NCI-H2029 treated with DMSO at 0.1 percent for 48 hours (cell line): ENCODE results near the gene CALCB.
"Not testable (repeated sequence)": the region's sequence is repeated elsewhere in the genome, so short reads cannot be mapped to it uniquely, and the experiment has no call there.

Source experiments
- DNase-seq: peaks from one replicate; lab custom pipeline; 2025; lab: John Stamatoyannopoulos, UW

Gene CALCB

GRCh38 chr11:15073361-15074205 lies at the start of gene CALCB:
Gene CALCB, plus strand, starts transcription at chr11:15073593. Its CDS starts 1,126 bp downstream, at chr11:15074719.
- DNase-seq = peak; percentile 17

- DNase-seq = no peak
Measured at GRCh38 chr11:15027011-15027410, 46.4 kb upstream of the CALCB start.

DNA sequence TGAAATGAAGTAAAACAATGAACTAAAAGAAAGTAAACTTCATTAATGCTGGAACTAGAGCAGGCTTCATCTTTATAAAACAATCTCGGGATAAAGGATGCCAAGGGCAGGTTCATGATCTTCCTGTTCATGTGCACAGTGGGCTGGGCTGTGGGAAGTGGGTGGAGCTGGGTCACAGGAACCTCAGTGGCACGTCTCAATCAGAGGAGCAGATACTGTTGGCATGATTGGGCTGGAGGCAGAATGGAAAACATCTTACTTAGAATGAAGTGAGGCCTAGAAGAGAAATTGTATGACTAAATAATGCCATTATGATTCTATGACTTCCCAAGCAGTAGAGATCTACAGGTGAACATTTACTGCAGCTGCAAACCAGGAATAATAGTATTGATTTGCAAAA lies 45.4 kb upstream of the CALCB start:
- DNase-seq = no peak

GRCh38 chr11:15028379-15028778 lies 45.0 kb upstream of the CALCB start:
- no peak for DNase-seq

- DNase-seq = not testable (repeated sequence)
Measured at GRCh38 chr11:15031945-15032344, 41.4 kb upstream of the CALCB start.

DNA sequence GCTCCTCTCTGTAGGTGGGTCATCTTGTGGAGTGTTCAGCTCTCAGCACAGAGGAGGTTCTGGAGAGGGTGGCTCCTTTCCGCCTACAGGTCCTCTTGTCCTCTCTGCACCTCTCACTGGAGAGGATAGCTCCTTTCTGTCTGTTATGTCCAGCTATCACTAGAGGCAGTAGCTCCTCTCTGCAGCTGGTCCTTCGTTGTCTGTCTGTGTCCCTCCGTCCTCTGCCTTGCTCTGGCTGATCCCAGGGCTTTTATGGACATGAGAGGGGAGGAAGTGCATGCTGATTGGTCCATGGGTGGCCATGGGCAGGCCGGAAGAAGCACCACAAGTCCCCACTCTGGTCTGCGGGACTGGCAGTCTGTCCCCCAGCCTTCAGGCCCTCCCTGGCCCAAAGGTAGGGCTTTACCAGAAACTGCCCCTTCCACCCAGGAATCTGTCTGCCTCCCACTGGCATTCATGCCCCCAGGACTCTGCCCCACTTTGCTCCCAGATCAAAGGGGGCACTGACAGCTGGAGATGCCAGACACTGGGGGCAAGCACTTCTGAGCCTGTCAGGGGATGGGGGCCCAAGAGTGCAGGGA lies 38.6 kb upstream of the CALCB start:
- DNase-seq = no peak

DNA sequence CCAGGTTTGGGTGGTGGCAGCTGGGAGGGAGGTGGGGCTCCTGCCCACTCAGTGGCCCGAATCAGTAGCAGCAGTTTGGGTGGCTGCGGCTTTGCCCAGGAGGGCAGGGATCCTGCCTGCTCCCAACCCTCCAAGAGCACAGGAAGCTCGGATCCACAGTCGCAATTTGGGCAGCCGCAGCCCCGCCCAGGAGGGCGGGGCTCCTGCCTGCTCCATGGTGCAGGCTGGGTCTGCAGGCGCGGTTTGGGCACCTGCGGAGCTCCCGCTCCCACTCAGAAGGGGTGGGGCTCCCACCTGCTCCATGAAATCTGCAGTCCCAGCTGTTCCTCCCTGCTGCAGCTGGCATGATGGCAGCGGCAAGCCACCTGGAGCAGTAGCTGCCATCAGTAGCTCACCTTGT lies 38.1 kb upstream of the CALCB start:
- peak; percentile 11 for DNase-seq

DNA sequence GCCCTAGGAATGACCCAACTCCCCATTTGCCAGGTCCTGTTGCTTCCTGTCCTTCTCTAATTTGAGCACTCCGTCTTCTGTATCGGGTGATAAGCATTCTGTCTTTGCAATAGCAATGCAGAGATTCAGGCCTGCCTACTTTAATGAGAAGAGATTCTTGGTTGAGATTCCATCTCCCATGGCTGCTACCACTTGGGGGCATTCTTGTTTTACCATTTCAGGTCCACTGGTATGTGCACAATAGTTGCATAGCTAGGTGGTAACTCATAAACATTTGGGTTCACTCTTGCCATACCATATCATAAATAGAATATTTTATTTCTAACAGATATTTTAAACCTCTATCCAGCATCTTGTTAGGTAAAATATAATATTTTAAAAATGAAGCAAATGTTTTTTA lies 34.4 kb upstream of the CALCB start:
- no peak for DNase-seq

- DNase-seq = no peak
Measured at GRCh38 chr11:15045209-15045608, 28.2 kb upstream of the CALCB start.

- DNase-seq = no peak
Measured at GRCh38 chr11:15045891-15046290, 27.5 kb upstream of the CALCB start.

- DNase-seq = not testable (repeated sequence)
Measured at GRCh38 chr11:15046673-15047072, 26.7 kb upstream of the CALCB start.

DNA sequence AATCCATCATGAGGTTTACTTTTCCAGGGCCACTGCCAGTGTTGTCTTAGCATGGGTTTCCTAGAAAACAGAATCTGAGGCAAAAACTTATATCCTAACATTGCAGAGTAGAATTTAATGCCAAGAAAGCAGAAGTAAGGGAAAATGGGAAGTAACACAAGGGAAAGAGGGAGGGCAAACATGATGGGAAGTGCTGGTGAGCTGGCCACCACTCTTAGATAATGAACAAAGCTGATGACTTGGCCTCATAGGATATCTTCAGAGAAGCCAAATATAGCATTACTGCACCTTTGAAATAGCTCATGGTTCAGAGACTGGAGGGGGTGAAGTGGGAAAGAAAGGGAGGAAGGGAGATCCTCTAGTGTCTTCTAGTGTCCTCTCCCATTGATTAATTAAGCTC lies 24.8 kb upstream of the CALCB start:
- DNase-seq = no peak

GRCh38 chr11:15053191-15053685 lies 20.2 kb upstream of the CALCB start:
- peak; percentile 65 for DNase-seq

GRCh38 chr11:15055620-15056356 lies 17.6 kb upstream of the CALCB start:
- DNase-seq = peak; percentile 45

GRCh38 chr11:15057329-15057728 lies 16.1 kb upstream of the CALCB start:
- DNase-seq = no peak

GRCh38 chr11:15059132-15059915 lies 14.1 kb upstream of the CALCB start:
- no peak for DNase-seq

- no peak for DNase-seq
Measured at GRCh38 chr11:15062599-15062998, 10.8 kb upstream of the CALCB start.

DNA sequence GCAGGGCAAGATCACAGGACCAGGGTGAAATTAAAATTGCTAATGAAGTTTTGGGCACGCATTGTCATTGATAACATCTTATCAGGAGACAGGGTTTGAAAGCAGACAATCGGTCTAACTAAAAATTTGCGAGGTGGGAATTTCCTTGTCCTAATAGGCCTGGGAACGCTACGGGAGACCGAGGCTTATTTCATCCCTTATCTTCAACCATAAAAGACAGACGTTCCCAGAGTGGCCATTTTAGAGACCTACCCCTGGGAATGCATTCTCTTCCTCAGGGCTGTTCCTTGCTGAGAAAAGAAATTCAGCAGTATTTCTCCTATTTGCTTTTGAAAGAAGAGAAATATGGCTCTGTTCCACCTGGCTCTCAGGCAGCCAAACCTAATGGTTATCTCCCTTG lies 3.6 kb upstream of the CALCB start:
- DNase-seq = not testable (repeated sequence)

- DNase-seq = no peak
Measured at GRCh38 chr11:15071556-15072255, 1.7 kb upstream of the CALCB start.

- no peak for DNase-seq
Measured at GRCh38 chr11:15072551-15073143, 746 bp upstream of the CALCB start.
